ENCODE measurements around the gene ESPNL.

DNA sequence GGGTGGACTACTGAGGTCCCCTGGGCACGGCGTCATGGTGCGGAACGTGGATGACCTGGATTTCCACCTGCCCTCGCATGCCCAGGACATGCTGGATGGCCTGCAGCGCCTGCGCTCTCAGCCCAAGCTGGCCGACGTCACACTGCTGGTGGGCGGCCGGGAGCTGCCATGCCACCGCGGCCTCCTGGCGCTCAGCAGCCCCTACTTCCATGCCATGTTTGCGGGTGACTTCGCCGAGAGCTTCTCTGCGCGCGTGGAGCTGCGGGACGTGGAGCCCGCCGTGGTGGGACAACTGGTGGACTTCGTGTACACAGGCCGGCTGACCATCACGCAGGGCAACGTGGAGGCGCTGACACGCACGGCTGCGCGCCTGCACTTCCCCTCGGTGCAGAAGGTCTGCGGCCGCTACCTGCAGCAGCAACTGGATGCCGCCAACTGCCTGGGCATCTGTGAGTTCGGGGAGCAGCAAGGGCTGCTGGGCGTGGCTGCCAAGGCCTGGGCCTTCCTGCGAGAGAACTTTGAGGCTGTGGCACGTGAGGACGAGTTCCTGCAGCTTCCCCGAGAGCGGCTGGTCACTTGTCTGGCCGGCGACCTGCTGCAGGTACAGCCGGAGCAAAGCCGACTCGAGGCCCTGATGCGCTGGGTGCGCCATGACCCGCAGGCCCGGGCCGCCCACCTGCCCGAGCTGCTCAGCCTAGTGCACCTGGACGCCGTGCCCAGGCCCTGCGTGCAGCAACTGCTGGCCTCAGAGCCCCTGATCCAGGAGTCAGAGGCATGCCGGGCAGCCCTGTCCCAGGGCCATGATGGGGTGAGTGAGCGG, 40.8 kb downstream of the ESPNL start:
- no peak for TF ChIP-seq EP300 (IDR thresholded peaks at IDR 0.05)
- TF ChIP-seq, protein P1, sequence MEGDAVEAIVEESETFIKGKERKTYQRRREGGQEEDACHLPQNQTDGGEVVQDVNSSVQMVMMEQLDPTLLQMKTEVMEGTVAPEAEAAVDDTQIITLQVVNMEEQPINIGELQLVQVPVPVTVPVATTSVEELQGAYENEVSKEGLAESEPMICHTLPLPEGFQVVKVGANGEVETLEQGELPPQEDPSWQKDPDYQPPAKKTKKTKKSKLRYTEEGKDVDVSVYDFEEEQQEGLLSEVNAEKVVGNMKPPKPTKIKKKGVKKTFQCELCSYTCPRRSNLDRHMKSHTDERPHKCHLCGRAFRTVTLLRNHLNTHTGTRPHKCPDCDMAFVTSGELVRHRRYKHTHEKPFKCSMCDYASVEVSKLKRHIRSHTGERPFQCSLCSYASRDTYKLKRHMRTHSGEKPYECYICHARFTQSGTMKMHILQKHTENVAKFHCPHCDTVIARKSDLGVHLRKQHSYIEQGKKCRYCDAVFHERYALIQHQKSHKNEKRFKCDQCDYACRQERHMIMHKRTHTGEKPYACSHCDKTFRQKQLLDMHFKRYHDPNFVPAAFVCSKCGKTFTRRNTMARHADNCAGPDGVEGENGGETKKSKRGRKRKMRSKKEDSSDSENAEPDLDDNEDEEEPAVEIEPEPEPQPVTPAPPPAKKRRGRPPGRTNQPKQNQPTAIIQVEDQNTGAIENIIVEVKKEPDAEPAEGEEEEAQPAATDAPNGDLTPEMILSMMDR (IDR thresholded peaks at IDR 0.05), result no peak
- TF ChIP-seq POLR2A (IDR thresholded peaks at IDR 0.05), result no peak

Measured in tibial nerve (tissue), 4 donors.